ENCODE measurements around the gene SLC27A3. TPM values are rescaled to one million over a fixed set of nuclear protein-coding genes. Genes with fewer than 3 reads are reported as not detected.

Gene SLC27A3
- total RNA-seq, 3 donors from 2014 or later: 23.0 to 36.2 (median 31.5) TPM

DNA sequence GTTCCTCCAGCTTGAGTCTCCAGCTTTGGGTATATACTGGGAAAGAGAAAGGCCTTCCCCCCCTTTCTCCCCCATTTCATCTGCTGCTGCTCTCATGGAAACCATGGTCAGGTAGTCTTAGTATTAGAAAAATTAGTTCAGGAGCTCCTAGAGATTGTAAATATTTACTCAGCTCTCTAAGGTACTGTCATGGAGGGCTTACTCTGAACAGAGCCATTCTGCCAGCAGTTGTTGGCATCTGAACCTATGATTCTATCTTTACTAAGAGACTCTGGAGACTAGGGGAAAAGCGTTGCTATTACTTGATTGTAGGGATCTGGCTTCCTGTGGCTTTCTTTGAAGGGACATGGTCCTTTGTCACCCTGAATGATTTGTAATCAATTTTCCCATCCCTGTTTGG lies 41.2 kb upstream of the SLC27A3 start:
- TF ChIP-seq, protein P1, sequence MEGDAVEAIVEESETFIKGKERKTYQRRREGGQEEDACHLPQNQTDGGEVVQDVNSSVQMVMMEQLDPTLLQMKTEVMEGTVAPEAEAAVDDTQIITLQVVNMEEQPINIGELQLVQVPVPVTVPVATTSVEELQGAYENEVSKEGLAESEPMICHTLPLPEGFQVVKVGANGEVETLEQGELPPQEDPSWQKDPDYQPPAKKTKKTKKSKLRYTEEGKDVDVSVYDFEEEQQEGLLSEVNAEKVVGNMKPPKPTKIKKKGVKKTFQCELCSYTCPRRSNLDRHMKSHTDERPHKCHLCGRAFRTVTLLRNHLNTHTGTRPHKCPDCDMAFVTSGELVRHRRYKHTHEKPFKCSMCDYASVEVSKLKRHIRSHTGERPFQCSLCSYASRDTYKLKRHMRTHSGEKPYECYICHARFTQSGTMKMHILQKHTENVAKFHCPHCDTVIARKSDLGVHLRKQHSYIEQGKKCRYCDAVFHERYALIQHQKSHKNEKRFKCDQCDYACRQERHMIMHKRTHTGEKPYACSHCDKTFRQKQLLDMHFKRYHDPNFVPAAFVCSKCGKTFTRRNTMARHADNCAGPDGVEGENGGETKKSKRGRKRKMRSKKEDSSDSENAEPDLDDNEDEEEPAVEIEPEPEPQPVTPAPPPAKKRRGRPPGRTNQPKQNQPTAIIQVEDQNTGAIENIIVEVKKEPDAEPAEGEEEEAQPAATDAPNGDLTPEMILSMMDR (IDR thresholded peaks at IDR 0.05): no peak
- no peak for TF ChIP-seq POLR2A (IDR thresholded peaks at IDR 0.05)
- TF ChIP-seq POLR2AphosphoS5 (IDR thresholded peaks at IDR 0.05): no peak
- Histone ChIP-seq H3K36me3 (no peaks in the 10 kb centered on the region), H3K27me3 (no peaks in the 10 kb centered on the region), H3K9me3 (no peaks in the 10 kb centered on the region), H3K4me3 (no peak overlapping the region), H3K4me1 (peaks cover 0 to 7% of the 10 kb centered on the region in 2 donors), H3K27ac (peak overlapping the region; percentile 0 to 48)
- intact Hi-C loops (cut with DNase I; ENCODE audit: low total_unique reads): no loop called here
- DNase-seq (ENCODE audit: low spot score in 2 of 2): no peak

DNA sequence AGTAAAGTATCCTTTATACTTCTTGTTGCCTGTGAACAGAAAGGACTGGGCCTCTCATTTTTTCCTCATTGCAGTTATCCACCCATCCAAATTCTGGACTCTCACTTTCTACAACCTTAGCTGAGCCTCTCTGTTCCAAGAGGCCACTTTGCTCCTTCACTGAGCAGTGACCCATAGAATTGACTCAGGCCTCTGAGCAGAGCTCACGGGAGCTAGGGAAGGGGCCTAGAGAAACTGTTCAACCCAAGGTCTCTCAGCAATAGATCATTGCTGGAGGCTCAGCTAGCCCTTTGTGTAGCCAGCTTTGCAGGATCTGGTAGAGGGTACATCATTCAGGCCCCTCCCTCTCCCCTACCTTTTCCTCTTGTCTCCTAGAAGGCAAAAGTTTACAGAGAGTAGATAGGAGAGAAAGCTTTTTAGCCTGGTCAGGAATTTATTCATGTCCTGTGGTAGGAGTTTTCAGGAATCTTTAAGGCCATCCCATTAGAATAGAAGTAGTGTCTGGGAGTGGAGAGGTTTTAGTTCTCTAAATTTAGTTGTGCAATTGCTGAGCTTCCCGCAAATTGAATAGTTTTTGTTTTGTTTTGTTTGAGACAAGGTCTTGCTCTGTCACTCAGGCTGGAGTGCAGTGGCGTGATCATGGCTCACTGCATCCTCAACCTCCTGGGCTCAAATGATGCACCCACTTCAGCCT lies 40.7 kb upstream of the SLC27A3 start:
- Histone ChIP-seq H3K4me1 (peaks cover 0 to under 1% of the 10 kb centered on the region in 2 donors), H3K27ac (peak overlapping the region; percentile 0 to 58), H3K4me3 (no peak overlapping the region), H3K36me3 (no peaks in the 10 kb centered on the region), H3K9me3 (no peaks in the 10 kb centered on the region), H3K27me3 (no peaks in the 10 kb centered on the region)
- intact Hi-C loops (cut with DNase I; ENCODE audit: low total_unique reads): no loop called here
- no peak for DNase-seq (ENCODE audit: low spot score in 2 of 2)
- TF ChIP-seq POLR2A (IDR thresholded peaks at IDR 0.05): no peak

DNA sequence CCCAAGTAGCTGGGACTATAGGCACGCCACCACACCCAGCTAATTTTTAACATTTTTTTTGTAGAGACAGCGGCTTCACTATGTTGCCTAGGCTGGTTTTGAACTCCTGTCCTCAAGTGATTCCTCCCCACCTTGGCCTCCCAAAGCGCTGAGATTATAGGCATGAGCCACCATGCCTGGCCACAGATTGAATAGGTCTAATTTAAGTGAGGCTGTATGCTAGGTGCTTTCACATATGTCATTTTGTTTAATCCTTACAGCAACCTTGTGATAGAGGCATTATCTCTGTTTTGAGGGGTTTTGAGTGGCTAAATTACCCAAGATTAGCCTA lies 40.2 kb upstream of the SLC27A3 start:
- Histone ChIP-seq H3K4me3 (no peak overlapping the region), H3K27ac (peak overlapping the region in 1 of 2 donors; percentile 58), H3K9me3 (no peaks in the 10 kb centered on the region), H3K27me3 (no peaks in the 10 kb centered on the region), H3K4me1 (no peaks in the 10 kb centered on the region), H3K36me3 (no peaks in the 10 kb centered on the region)
- intact Hi-C loops (cut with DNase I; ENCODE audit: low total_unique reads): no loop called here
- DNase-seq (ENCODE audit: low spot score in 2 of 2): no peak
- TF ChIP-seq POLR2AphosphoS5 (IDR thresholded peaks at IDR 0.05) (no peak), POLR2A (IDR thresholded peaks at IDR 0.05) (no peak)
- TF ChIP-seq, protein P1 (IDR thresholded peaks at IDR 0.05): no peak

DNA sequence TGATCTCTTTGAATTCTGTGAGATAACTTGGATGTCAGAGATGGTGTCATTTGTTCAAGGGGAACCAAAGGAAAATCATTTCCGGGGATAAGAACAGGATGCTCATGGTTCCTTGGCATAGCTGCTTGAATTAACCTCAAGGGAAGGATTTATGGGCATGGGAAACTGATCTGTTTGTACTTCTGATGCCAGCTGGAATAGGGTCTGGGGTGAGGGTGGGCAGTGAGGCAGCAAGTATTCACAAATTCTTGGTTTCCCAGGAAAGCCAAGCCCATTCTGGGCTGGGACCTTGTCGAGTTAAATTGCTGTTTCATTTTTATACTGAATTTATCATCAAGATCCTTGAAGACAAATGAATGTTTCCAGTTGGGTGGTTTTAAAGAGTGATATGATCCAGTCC lies 33.2 kb upstream of the SLC27A3 start:
- intact Hi-C loops (cut with DNase I; ENCODE audit: low total_unique reads): loop anchor here (2.0 kb wide), 1 partner anchor 29 kb away; no protein-coding TSS in a partner anchor
- Histone ChIP-seq H3K27me3 (no peaks in the 10 kb centered on the region), H3K9me3 (no peaks in the 10 kb centered on the region), H3K27ac (peak overlapping the region in 1 of 2 donors; percentile 40), H3K4me1 (no peaks in the 10 kb centered on the region), H3K4me3 (no peak overlapping the region), H3K36me3 (no peaks in the 10 kb centered on the region)
- DNase-seq (ENCODE audit: low spot score in 2 of 2): no peak
- TF ChIP-seq POLR2A (IDR thresholded peaks at IDR 0.05) (no peak), POLR2AphosphoS5 (IDR thresholded peaks at IDR 0.05) (no peak)
- TF ChIP-seq, protein P1 (IDR thresholded peaks at IDR 0.05): no peak

DNA sequence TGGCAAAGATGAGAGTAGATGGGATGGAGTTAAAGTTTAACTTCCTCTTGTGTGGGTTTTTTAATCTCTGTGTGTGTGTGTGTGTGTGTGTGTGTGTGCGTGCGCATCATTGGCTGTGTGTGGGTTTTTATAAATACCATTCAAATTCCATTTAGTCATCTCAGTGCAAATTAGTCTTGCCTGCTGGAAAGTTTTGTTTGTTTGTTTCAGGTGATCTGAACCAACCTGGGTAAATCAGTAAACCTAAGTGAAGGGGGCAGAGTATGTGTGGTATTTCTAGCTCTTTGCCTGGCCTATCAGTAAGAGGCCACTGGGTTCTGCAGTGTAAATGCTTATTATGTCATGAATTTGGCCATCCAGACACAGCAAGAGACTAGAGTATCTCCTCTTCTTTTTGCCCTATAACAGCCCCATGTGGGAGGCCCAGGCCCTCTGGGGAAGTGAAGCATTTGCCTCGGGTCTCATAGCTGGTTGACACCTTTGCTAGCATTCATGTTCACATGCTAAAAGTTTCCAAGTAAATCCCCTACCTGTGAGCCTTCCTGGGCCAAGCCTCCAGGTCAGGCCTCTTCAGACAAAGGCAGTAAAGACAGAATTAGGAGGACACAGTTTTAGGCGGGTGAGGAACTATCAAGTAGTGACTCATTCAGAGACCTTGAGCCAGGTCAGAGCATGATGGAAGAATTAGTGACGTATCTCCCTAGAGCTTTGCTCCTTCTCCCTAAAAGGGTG lies 32.6 kb upstream of the SLC27A3 start:
- no peaks in the 10 kb centered on the region for H3K36me3 ChIP-seq
- H3K9me3 ChIP-seq: no peaks in the 10 kb centered on the region
- DNase-seq (ENCODE audit: low spot score in 2 of 2): no peak
- H3K27me3 ChIP-seq: no peaks in the 10 kb centered on the region
- H3K4me3 ChIP-seq: no peak overlapping the region
- intact Hi-C loops (cut with DNase I; ENCODE audit: low total_unique reads): no loop called here
- H3K27ac ChIP-seq: peak overlapping the region; percentile 27 to 64
- no peaks in the 10 kb centered on the region for H3K4me1 ChIP-seq
- no peak for TF ChIP-seq POLR2AphosphoS5 (IDR thresholded peaks at IDR 0.05)
- TF ChIP-seq POLR2A (IDR thresholded peaks at IDR 0.05): no peak
- TF ChIP-seq, protein P1 (IDR thresholded peaks at IDR 0.05): no peak
